ENCODE measurements around the gene FCAMR.

Gene FCAMR

DNA sequence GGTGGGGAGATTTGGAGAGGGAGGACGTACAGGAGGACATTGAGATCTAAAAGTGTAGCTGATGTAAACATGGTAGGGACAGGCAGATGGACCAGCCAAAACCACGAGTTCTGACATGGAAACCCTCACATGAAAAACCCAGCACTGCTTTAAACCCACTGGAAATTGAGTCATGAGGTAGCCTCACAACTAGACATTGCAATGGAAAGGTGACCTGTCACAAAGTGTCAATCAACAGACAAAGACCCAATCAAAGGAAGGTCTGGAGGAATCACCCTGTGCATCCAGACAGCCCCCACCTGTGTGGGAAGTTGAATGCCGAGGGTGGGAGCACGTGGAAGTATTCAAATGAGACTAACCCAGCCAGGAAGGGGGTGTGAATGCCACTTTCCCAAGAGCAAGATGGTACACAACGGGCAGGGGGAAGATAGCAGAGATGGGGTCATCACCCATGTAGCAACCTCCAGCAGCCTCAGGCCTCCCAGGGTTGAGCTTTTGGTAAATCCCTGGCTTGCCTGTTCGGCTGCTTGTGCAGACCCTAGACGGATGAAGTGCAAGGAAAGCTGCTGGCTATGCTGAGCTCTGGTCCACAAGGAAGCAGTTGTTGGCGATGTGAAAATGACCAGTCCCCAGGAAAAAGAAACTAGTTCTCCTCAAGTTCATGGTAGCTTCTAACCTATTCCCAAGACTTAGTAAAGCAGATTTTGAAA lies 54.1 kb downstream of the FCAMR start:
- TF ChIP-seq, protein P1, sequence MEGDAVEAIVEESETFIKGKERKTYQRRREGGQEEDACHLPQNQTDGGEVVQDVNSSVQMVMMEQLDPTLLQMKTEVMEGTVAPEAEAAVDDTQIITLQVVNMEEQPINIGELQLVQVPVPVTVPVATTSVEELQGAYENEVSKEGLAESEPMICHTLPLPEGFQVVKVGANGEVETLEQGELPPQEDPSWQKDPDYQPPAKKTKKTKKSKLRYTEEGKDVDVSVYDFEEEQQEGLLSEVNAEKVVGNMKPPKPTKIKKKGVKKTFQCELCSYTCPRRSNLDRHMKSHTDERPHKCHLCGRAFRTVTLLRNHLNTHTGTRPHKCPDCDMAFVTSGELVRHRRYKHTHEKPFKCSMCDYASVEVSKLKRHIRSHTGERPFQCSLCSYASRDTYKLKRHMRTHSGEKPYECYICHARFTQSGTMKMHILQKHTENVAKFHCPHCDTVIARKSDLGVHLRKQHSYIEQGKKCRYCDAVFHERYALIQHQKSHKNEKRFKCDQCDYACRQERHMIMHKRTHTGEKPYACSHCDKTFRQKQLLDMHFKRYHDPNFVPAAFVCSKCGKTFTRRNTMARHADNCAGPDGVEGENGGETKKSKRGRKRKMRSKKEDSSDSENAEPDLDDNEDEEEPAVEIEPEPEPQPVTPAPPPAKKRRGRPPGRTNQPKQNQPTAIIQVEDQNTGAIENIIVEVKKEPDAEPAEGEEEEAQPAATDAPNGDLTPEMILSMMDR (IDR thresholded peaks at IDR 0.05; ENCODE audit: insufficient read depth, low read length, poor library complexity, severe bottlenecking): no peak

DNA sequence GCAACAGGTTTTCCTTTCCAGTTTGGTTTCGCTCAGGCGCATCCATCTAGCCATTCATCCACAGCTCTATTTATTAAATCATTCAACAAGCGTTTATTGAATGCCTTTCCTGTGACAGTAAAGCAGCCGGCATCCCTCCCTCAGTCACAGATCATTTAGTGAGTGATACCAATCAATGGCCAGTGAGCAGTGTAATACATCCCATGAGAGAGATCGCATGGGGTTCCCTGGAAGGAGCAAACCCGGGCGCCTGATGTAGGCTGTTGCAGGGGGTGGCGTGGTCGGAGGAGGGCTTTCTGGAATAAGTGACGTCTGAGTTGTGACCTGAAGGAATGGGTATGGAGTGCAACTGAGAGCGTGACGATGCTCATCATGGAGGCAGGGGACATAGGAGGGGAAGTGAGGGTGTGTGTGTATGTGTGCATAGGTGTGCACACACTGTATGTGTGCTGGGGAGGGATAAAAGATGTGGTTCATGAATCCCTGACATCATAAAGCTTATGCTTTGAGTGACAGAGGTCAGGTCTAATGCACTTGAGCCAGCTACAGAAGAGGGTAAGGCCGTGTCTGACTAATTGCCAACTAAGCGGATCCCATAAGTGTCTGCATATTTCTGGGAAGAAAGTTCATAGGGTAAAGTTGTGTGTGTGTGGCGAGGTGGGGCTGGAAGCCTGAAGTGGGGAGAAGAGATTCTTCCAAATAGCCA lies 55.1 kb downstream of the FCAMR start:
- Histone ChIP-seq H3K27me3 (replicated peaks; ENCODE audit: control insufficient read depth, insufficient read depth, low read length) (no peaks in the 10 kb centered on the region), H3K4me3 (replicated peaks; ENCODE audit: low read depth, low read length) (no peak overlapping the region), H3K36me3 (ENCODE audit: control insufficient read depth, insufficient read depth, low read length) (peaks cover 26% of the 10 kb centered on the region)
- DNase-seq (ENCODE audit: extremely low read depth, insufficient read length): no peak
- TF ChIP-seq, protein P1 (IDR thresholded peaks at IDR 0.05; ENCODE audit: insufficient read depth, low read length, poor library complexity, severe bottlenecking): no peak

More for the DNA sequence above, 54.1 kb downstream of the FCAMR start:
- H3K36me3 ChIP-seq (ENCODE audit: control insufficient read depth, insufficient read depth, low read length): peaks cover 21% of the 10 kb centered on the region
- DNase-seq (ENCODE audit: extremely low read depth, insufficient read length): no peak
- no peaks in the 10 kb centered on the region for H3K27me3 ChIP-seq (replicated peaks; ENCODE audit: control insufficient read depth, insufficient read depth, low read length)
- H3K4me3 ChIP-seq (replicated peaks; ENCODE audit: low read depth, low read length): peak overlapping the region; percentile 81; the same call in 1 of the 2 replicates

DNA sequence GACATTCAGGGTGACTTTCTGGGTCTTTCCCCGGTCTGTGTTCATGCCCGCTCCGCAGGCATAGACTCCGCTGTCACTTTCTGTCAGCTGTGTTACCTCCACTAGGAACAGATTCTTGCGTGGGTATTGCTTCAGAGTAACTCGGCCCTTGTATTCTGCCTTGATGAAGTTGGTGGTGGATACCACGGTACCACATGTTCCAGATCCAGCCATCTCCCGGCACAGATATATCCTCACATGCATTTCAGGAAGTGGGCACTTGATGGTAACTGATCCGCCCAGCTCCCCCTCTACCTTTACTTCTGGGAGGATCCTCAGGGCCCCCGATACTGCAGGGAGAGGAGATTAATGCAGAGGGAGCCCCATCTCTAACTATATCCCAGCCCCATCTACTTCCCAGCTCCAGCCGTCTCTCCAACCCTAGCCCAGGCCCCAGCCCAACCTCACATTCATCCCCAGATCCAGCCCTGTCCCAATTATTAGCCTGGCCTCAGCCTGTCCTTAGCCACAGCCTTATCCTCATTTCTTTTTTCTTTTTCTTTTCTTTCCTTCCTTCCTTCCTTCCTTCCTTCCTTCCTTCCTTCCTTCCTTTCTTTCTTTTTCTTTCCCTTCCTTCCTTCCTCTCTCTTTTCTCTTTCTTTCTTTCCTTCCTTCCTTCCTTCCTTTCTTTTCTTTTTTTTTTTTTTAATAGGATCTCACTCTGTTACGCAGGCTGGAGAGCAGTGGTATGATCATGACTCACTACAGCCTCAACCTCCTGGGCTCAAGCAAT lies 56.3 kb downstream of the FCAMR start:
- Histone ChIP-seq H3K27me3 (replicated peaks; ENCODE audit: control insufficient read depth, insufficient read depth, low read length) (no peaks in the 10 kb centered on the region), H3K36me3 (ENCODE audit: control insufficient read depth, insufficient read depth, low read length) (peaks cover 35% of the 10 kb centered on the region), H3K4me3 (replicated peaks; ENCODE audit: low read depth, low read length) (no peak overlapping the region)
- TF ChIP-seq, protein P1 (IDR thresholded peaks at IDR 0.05; ENCODE audit: insufficient read depth, low read length, poor library complexity, severe bottlenecking): no peak
- DNase-seq (ENCODE audit: extremely low read depth, insufficient read length): no peak

DNA sequence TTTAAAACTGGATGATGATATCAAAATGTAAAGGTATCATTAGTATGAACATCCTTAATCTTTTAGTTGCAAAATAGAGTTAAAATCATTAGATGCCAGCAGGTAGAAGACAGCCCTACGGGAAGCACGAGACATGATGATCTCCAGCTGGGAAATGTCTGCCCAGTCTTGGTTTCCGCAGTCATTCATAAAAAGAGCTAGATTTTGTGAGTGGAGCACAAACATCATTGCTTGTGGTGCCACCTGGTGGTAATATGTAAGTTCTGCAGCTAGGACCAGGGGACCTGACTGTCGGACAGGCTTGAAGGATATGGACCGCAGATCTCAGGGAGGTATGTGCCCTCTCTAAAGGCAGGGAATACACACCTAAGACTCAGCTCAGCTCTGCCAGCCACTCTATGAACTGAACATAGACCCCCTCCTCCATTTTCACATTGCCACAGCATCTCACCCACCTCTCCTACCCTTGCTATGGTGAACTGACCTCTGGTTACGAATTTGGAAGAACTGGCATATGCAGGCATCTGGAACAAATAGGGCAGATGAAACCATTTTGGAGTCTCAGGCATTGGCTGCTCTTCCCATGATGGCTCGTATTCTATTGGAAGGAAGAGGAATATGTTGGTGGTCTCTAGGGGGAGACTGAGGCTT lies 57.7 kb downstream of the FCAMR start:
- Histone ChIP-seq H3K4me3 (replicated peaks; ENCODE audit: low read depth, low read length) (no peak overlapping the region), H3K27me3 (replicated peaks; ENCODE audit: control insufficient read depth, insufficient read depth, low read length) (no peaks in the 10 kb centered on the region), H3K36me3 (ENCODE audit: control insufficient read depth, insufficient read depth, low read length) (peaks cover 40% of the 10 kb centered on the region)
- DNase-seq (ENCODE audit: extremely low read depth, insufficient read length): no peak
- TF ChIP-seq, protein P1 (IDR thresholded peaks at IDR 0.05; ENCODE audit: insufficient read depth, low read length, poor library complexity, severe bottlenecking): peak; percentile 77

DNA sequence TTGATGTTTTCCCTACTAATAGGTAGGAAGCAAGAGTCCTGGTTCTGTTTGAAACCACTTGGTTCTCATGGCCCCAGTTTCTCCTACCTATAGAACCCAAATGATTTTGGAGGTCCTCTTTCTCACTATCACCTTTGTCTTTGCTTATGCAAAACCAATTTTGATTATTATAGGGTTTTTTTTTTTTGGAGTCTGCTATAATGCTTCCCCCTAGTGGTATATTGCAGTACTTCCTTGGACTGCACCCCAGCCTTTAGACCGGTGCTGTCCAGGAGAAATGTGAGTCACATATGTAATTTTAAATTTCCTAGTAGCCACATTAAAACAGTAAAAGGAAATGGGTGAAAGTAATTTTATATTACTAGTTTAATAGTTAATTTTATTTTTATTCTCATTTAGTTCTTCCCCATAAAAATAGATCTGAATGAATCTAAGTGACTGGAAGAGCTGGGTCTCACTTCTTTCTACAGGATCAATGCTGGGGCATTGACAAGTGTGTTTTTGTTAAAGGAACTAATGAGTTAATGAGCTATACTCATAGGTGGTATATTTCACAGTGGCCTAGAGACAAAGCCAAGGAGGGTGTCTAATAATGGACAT lies 59.1 kb downstream of the FCAMR start:
- H3K36me3 ChIP-seq (ENCODE audit: control insufficient read depth, insufficient read depth, low read length): peaks cover 44% of the 10 kb centered on the region
- no peak for DNase-seq (ENCODE audit: extremely low read depth, insufficient read length)
- TF ChIP-seq, protein P1 (IDR thresholded peaks at IDR 0.05; ENCODE audit: insufficient read depth, low read length, poor library complexity, severe bottlenecking): peak; percentile 66
- H3K27me3 ChIP-seq (replicated peaks; ENCODE audit: control insufficient read depth, insufficient read depth, low read length): no peaks in the 10 kb centered on the region
- H3K4me3 ChIP-seq (replicated peaks; ENCODE audit: low read depth, low read length): no peak overlapping the region

Data from GM06990 (cell line).